Vagina (tissue), 2 donors: ENCODE measurements around the gene LRRC72. TPM values are rescaled to one million over a fixed set of nuclear protein-coding genes. Genes with fewer than 3 reads are reported as not detected.

Experiments used
- DNase-seq, 2 donors: peaks; one replicate each; pipeline ENCODE4 v3.0.0-alpha.2; 2017; ENCODE audit errors: extremely low spot score in 2 of 2
- H3K27ac ChIP-seq: fragments of 200-600 bp; sonication (generic); one replicate; pipeline ENCODE4 v1.5.1; 2019
- H3K27me3 ChIP-seq: fragments of 200-600 bp; sonication (generic); one replicate; pipeline ENCODE4 v1.5.1; 2019
- H3K36me3 ChIP-seq, 2 donors: fragments of 200-600 bp; sonication (generic); one replicate each; pipeline ENCODE4 v1.5.1; 2017 to 2019
- H3K4me1 ChIP-seq: fragments of 200-600 bp; sonication (generic); one replicate; pipeline ENCODE4 v1.5.1; 2019
- H3K4me3 ChIP-seq, 2 donors: fragments of 200-600 bp; sonication (generic); 1 replicate in 1 of 2; 2 replicates in 1 of 2; pipeline ENCODE4 v1.5.1; 2016 to 2019
- H3K9me3 ChIP-seq: fragments of 200-600 bp; sonication (generic); one replicate; pipeline ENCODE4 v1.5.1; 2019
- POLR2A ChIP-seq, 2 donors: fragments of 450-650 bp; IDR thresholded peaks; one replicate each; pipeline ENCODE4 v1.6.1; 2017; ENCODE audit warnings: antibody characterized with exemption in 2 of 2, mild to moderate bottlenecking in 2 of 2, moderate library complexity in 2 of 2
- POLR2AphosphoS5 ChIP-seq, 2 donors: sonication (generic); formaldehyde crosslinking; IDR thresholded peaks; one replicate each; pipeline ENCODE4 v1.9.0; 2017; ENCODE audit warnings: antibody characterized with exemption in 2 of 2, mild to moderate bottlenecking in 2 of 2, low read depth in 1 of 2; ENCODE audit not compliant: insufficient read depth in 1 of 2
- intact Hi-C: fragments of 100-400 bp; cut with DNase I; formaldehyde crosslinking; loops from one replicate; pipeline ENCODE4 v1.15.1; 2023
- total RNA-seq: library from RNA; depleted of rRNA; stranded (reverse); fragments of >200 nt; gene quantifications from one replicate; pipeline ENCODE4 v1.2.3, GENCODE V29; 2016
- TF ChIP-seq, protein P1 (sequence below), 3 experiments: fragments of 450-650 bp in 2 of 3; fragments of 200-600 bp in 1 of 3; sonication (generic) in 1 of 3; IDR thresholded peaks; one replicate each; pipeline ENCODE4 v1.5.1; 2017 to 2019; ENCODE audit warnings: antibody characterized with exemption in 3 of 3, mild to moderate bottlenecking in 2 of 3, moderate library complexity in 2 of 3

LRRC72 gene
- total RNA-seq, 1 donor from 2014 or later, result not detected

DNA sequence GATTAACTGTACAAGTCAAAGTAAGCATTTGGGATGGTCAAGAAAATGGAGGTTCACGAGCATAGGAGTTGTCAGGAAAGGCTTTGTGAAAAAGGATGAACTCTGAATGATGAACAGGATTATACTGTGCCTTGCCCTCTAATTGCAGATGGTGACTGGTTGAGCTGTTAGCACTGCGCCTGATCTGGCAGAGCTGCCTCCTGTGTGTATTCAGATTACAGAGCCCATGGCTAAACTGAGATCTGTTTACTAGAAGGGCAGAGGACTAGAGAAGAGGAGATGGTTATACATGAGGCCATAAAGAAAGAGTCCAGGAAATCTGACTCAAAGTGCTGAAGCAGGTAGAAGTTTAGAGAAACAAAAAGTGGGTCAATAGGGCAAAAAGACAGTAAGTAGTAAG is 29.7 kb downstream of the LRRC72 start:
- Histone ChIP-seq H3K27me3 (no peaks in the 10 kb centered on the region), H3K9me3 (no peaks in the 10 kb centered on the region), H3K36me3 (no peaks in the 10 kb centered on the region), H3K4me1 (no peaks in the 10 kb centered on the region), H3K4me3 (no peak overlapping the region), H3K27ac (no peak overlapping the region)
- TF ChIP-seq, protein P1, sequence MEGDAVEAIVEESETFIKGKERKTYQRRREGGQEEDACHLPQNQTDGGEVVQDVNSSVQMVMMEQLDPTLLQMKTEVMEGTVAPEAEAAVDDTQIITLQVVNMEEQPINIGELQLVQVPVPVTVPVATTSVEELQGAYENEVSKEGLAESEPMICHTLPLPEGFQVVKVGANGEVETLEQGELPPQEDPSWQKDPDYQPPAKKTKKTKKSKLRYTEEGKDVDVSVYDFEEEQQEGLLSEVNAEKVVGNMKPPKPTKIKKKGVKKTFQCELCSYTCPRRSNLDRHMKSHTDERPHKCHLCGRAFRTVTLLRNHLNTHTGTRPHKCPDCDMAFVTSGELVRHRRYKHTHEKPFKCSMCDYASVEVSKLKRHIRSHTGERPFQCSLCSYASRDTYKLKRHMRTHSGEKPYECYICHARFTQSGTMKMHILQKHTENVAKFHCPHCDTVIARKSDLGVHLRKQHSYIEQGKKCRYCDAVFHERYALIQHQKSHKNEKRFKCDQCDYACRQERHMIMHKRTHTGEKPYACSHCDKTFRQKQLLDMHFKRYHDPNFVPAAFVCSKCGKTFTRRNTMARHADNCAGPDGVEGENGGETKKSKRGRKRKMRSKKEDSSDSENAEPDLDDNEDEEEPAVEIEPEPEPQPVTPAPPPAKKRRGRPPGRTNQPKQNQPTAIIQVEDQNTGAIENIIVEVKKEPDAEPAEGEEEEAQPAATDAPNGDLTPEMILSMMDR (IDR thresholded peaks at IDR 0.05), result no peak
- TF ChIP-seq POLR2A (IDR thresholded peaks at IDR 0.05) (no peak), POLR2AphosphoS5 (IDR thresholded peaks at IDR 0.05; ENCODE audit: insufficient read depth in 1 of 2, low read depth in 1 of 2) (no peak)
- intact Hi-C loops, result no loop called here
- DNase-seq, result no peak

DNA sequence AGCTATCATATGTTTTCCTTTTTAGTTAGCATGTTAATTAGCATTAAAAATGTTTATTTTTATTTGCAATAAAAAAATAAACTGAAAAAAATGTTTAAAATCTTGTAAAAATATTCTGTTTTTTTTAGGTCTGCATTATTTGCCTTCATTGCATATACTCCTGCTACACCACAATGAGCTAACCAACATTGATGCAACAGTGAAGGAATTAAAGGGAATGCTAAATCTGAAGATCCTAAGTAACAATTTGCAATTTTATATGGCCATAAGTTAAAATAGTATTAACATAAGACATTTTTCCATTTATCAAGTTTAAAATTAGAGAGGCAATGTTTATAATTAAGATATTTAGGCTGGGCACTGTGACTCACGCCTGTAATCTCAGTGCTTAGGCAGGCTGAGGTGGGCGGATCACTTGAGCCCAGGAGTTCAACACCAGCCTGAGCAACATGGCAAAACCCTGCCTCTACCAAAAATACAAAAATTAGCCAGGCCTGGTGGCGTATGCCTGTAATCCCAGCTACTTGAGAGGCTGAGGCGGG is 32.2 kb downstream of the LRRC72 start:
- intact Hi-C loops, result no loop called here
- no peak overlapping the region for H3K27ac ChIP-seq
- DNase-seq, result no peak
- H3K36me3 ChIP-seq, result no peaks in the 10 kb centered on the region
- no peaks in the 10 kb centered on the region for H3K27me3 ChIP-seq
- TF ChIP-seq, protein P1 (IDR thresholded peaks at IDR 0.05), result no peak
- no peak for TF ChIP-seq POLR2AphosphoS5 (IDR thresholded peaks at IDR 0.05; ENCODE audit: insufficient read depth in 1 of 2, low read depth in 1 of 2)
- TF ChIP-seq POLR2A (IDR thresholded peaks at IDR 0.05), result no peak
- H3K4me1 ChIP-seq, result no peaks in the 10 kb centered on the region
- no peak overlapping the region for H3K4me3 ChIP-seq
- no peaks in the 10 kb centered on the region for H3K9me3 ChIP-seq

DNA sequence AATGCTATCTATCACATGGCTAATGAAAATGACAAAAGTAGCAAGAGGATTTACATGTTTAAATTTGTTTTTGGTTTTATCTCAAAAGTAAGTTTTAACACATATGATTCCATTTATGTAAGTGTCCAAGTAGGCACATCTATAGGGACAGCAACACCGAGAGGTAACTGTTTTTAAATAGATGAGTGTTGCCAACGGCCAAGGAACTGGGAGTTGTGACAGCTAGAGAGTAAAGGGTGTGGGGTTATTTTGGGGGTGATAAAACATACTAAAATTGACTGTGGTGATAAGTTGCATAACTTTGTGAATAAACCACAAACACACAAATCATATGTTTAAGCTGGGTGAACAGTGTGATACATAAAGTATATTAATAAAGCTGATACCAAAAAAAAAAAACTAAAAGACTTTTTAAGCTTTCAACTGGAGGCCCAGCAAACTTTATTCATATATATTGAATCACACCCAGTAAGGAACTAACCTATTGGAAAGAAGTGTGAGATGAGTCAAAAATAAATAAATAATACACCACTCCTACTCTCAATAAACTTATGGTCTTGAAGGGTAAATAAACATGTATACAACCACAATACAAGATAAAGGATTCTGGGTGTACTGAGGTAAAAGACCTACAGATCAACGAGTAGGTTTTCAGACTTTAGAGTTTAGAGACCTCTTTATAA is 33.0 kb downstream of the LRRC72 start:
- DNase-seq, result no peak
- H3K36me3 ChIP-seq, result no peaks in the 10 kb centered on the region
- H3K4me1 ChIP-seq, result no peaks in the 10 kb centered on the region
- H3K27me3 ChIP-seq, result no peaks in the 10 kb centered on the region
- H3K4me3 ChIP-seq, result no peak overlapping the region
- H3K27ac ChIP-seq, result no peak overlapping the region
- intact Hi-C loops, result loop anchor here (10.0 kb wide), 1 partner anchor 485 kb away; no protein-coding TSS in a partner anchor
- TF ChIP-seq POLR2A (IDR thresholded peaks at IDR 0.05), result no peak
- TF ChIP-seq, protein P1 (IDR thresholded peaks at IDR 0.05), result no peak
- no peak for TF ChIP-seq POLR2AphosphoS5 (IDR thresholded peaks at IDR 0.05; ENCODE audit: insufficient read depth in 1 of 2, low read depth in 1 of 2)
- no peaks in the 10 kb centered on the region for H3K9me3 ChIP-seq

DNA sequence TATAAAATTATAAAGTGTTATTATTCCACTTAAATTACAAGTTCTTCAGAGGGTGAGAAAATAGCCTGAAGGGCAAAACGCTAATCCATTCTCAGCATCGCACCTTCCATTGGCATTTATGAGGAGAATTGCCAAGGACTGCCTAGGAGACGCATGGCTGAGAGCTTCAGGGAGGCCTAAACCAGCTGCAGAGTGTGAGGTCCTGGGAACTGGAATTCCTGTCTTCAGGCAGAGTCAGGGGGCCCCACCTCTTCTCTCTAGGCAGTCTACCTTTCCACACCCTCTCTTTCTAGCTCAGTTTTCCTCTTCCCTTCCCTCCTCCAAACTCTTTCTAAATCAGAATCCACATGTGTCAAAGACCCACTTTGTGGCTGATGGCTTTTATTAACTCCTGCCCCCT is 35.3 kb downstream of the LRRC72 start:
- Histone ChIP-seq H3K4me3 (no peak overlapping the region), H3K9me3 (no peaks in the 10 kb centered on the region), H3K27ac (no peak overlapping the region), H3K27me3 (no peaks in the 10 kb centered on the region), H3K4me1 (no peaks in the 10 kb centered on the region), H3K36me3 (no peaks in the 10 kb centered on the region)
- DNase-seq, result no peak
- TF ChIP-seq POLR2AphosphoS5 (IDR thresholded peaks at IDR 0.05; ENCODE audit: insufficient read depth in 1 of 2, low read depth in 1 of 2), result no peak
- TF ChIP-seq POLR2A (IDR thresholded peaks at IDR 0.05), result no peak
- TF ChIP-seq, protein P1 (IDR thresholded peaks at IDR 0.05), result no peak
- intact Hi-C loops, result loop anchor here (10.0 kb wide), 1 partner anchor 487 kb away; no protein-coding TSS in a partner anchor
